Lung microvascular endothelial cell (primary cell): Measurements from ENCODE around the gene TP53TG3D. TPM values are rescaled to one million over a fixed set of nuclear protein-coding genes. Genes with fewer than 3 reads are reported as not detected.
"Not testable (repeated sequence)": the region's sequence is repeated elsewhere in the genome, so short reads cannot be mapped to it uniquely, and the experiment has no call there.

Source experiments
- DNase-seq, 2 donors: peaks; one replicate each; pipeline versions ENCODE4 v3.0.0 to v3.0.0-alpha.2; 2010; ENCODE audit warnings: low read depth in 2 of 2
- total RNA-seq: library from RNA; depleted of rRNA; stranded (reverse); fragments of >200 nt; gene quantifications from 2 replicates; pipeline ENCODE4 v1.2.1, GENCODE V29; 2014

The TP53TG3D gene
- under 0.01 and 0.20 TPM in 2 replicates for total RNA-seq

- DNase-seq = not testable (repeated sequence)
Observed at GRCh38 chr16:32252986-32253385, at the start of gene TP53TG3D. Gene TP53TG3D, plus strand, starts transcription at chr16:32253286. Its CDS starts 68 bp downstream, at chr16:32253354.

GRCh38 chr16:32253507-32253906 lies 421 bp downstream of the TP53TG3D start:
- not testable (repeated sequence) for DNase-seq

GRCh38 chr16:32261526-32261925 lies 8.4 kb downstream of the TP53TG3D start:
- DNase-seq = not testable (repeated sequence)

GRCh38 chr16:32263552-32263951 lies 10.5 kb downstream of the TP53TG3D start:
- not testable (repeated sequence) for DNase-seq

- DNase-seq = not testable (repeated sequence)
Observed at GRCh38 chr16:32281910-32282309, 28.8 kb downstream of the TP53TG3D start.

GRCh38 chr16:32283024-32283423 lies 29.9 kb downstream of the TP53TG3D start:
- not testable (repeated sequence) for DNase-seq

GRCh38 chr16:32283917-32284495 lies 30.9 kb downstream of the TP53TG3D start:
- not testable (repeated sequence) for DNase-seq

- DNase-seq = not testable (repeated sequence)
Observed at GRCh38 chr16:32284800-32285796, 32.0 kb downstream of the TP53TG3D start.

GRCh38 chr16:32286193-32286592 lies 33.1 kb downstream of the TP53TG3D start:
- DNase-seq = not testable (repeated sequence)

GRCh38 chr16:32287743-32288142 lies 34.7 kb downstream of the TP53TG3D start:
- not testable (repeated sequence) for DNase-seq

GRCh38 chr16:32289197-32289596 lies 36.1 kb downstream of the TP53TG3D start:
- DNase-seq = not testable (repeated sequence)

- DNase-seq = not testable (repeated sequence)
Observed at GRCh38 chr16:32302776-32303175, 49.7 kb downstream of the TP53TG3D start.
